OCI-LY1 (cell line): ENCODE results near the gene DDX59.

Experiments
- H2AFZ ChIP-seq: fragments of 200-600 bp; sonication (generic), shearing (Covaris generic); 2 replicates; pipeline ENCODE4 v1.6.0; 2014; ENCODE audit warnings: antibody characterized with exemption, mild to moderate bottlenecking, low read length
- H3F3A ChIP-seq: fragments of 200-600 bp; sonication (generic), shearing (Covaris generic); 2 replicates; pipeline ENCODE4 v1.6.0; 2014; ENCODE audit warnings: mild to moderate bottlenecking, antibody characterized with exemption, low read length, moderate library complexity; ENCODE audit not compliant: insufficient read depth
- H3K27ac ChIP-seq: fragments of 200-600 bp; sonication (generic); 2 replicates; pipeline ENCODE4 v1.5.1; 2014; ENCODE audit warnings: low read length, mixed run types, mild to moderate bottlenecking, low read depth; ENCODE audit not compliant: poor library complexity, severe bottlenecking
- H3K27me3 ChIP-seq: fragments of 200-600 bp; sonication (generic); 2 replicates; pipeline ENCODE4 v1.6.0; 2014; ENCODE audit warnings: antibody characterized with exemption, mild to moderate bottlenecking, low read length, moderate library complexity; ENCODE audit not compliant: insufficient read depth
- H3K36me3 ChIP-seq: fragments of 200-600 bp; sonication (generic); 2 replicates; pipeline ENCODE4 v1.6.1; 2014; ENCODE audit warnings: mild to moderate bottlenecking, antibody characterized with exemption, low read length, moderate library complexity, mixed read lengths; ENCODE audit not compliant: insufficient read depth
- H3K4me1 ChIP-seq: fragments of 200-600 bp; sonication (generic); 2 replicates; pipeline ENCODE4 v1.5.1; 2014; ENCODE audit warnings: mild to moderate bottlenecking, low read length, moderate library complexity; ENCODE audit not compliant: insufficient read depth, severe bottlenecking
- H3K4me2 ChIP-seq: fragments of 200-600 bp; sonication (generic), shearing (Covaris generic); 2 replicates; pipeline ENCODE4 v1.6.1; 2014; ENCODE audit warnings: low read length
- H3K4me3 ChIP-seq: fragments of 200-600 bp; sonication (generic); 2 replicates; pipeline ENCODE4 v1.5.1; 2014; ENCODE audit warnings: low read length, low read depth, mild to moderate bottlenecking, mixed read lengths; ENCODE audit not compliant: poor library complexity, severe bottlenecking
- H3K79me2 ChIP-seq: fragments of 200-600 bp; shearing (Covaris generic); 2 replicates; pipeline ENCODE4 v1.6.1; 2016; ENCODE audit warnings: mixed run types, low read length, mixed read lengths; ENCODE audit not compliant: insufficient read depth
- H3K9ac ChIP-seq: fragments of 200-600 bp; sonication (generic), shearing (Covaris generic); 2 replicates; pipeline ENCODE4 v1.6.1; 2014; ENCODE audit warnings: mild to moderate bottlenecking, low read length, mixed read lengths
- H3K9me2 ChIP-seq: fragments of 200-600 bp; sonication (generic), shearing (Covaris generic); 2 replicates; pipeline ENCODE4 v1.6.1; 2014; ENCODE audit warnings: low read depth, mild to moderate bottlenecking, low read length, mixed read lengths
- H3K9me3 ChIP-seq: fragments of 200-600 bp; shearing (Covaris generic); 2 replicates; pipeline ENCODE4 v1.6.1; 2014; ENCODE audit warnings: low read length, mixed read lengths
- H4K20me1 ChIP-seq: fragments of 200-600 bp; sonication (generic), shearing (Covaris generic); 2 replicates; pipeline ENCODE4 v1.6.0; 2016; ENCODE audit warnings: mild to moderate bottlenecking, low read length; ENCODE audit not compliant: insufficient read depth
- CTCF ChIP-seq: fragments of 200-600 bp; sonication (generic), shearing (Covaris generic); IDR thresholded peaks from 2 replicates; pipeline ENCODE4 v1.5.1; 2017; ENCODE audit warnings: mild to moderate bottlenecking, antibody characterized with exemption, low read length, moderate library complexity, mixed read lengths
- EZH2 ChIP-seq: fragments of 200-600 bp; sonication (generic), shearing (Covaris generic); IDR thresholded peaks from 2 replicates; pipeline ENCODE4 v1.8.0; 2017; ENCODE audit warnings: borderline replicate concordance, mixed run types, mild to moderate bottlenecking, antibody characterized with exemption, low read length, moderate library complexity, mixed read lengths

The DDX59 gene

DNA sequence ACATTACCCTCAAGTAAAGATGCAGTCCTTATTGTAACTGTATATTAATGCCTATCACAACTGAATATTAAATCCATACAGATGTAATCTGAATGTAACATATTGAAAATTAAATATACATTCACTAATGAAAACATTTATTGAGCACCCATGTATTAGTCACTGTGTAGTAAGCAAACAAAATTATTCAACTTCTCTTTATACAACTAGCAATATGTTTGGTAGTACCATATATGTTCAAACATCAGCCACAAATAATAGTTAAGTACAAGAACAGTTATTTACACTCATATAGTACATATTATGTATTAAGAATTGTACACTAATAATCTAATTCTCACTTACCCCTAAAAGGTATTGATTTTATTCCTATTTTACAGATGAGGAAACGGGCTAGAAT is 67.1 kb downstream of the DDX59 start:
- TF ChIP-seq EZH2 (no peak), CTCF (no peak)
- Histone ChIP-seq H3K27ac (no peak overlapping the region), H3K9ac (no peak overlapping the region), H2AFZ (no peak overlapping the region), H3K4me1 (no peaks in the 10 kb centered on the region), H3K27me3 (no peaks in the 10 kb centered on the region), H3K9me2 (no peaks in the 10 kb centered on the region), H3F3A (no peaks in the 10 kb centered on the region), H3K36me3 (peaks cover 65% of the 10 kb centered on the region), H3K9me3 (no peaks in the 10 kb centered on the region), H3K4me3 (no peak overlapping the region), H3K79me2 (no peaks in the 10 kb centered on the region), H4K20me1 (no peaks in the 10 kb centered on the region), H3K4me2 (no peak overlapping the region)
